ENCODE measurements around the gene ATG13.
A peak's percentile ranks its signal among the peaks of the same experiment; 100 is the strongest.
"Not testable (repeated sequence)": the region's sequence is repeated elsewhere in the genome, so short reads cannot be mapped to it uniquely, and the experiment has no call there.

The ATG13 gene

GRCh38 chr11:46649180-46649738 lies 31.9 kb downstream of the ATG13 start:
- peak; percentile 38 for DNase-seq

GRCh38 chr11:46655631-46656030 lies 38.3 kb downstream of the ATG13 start:
- no peak for DNase-seq

- DNase-seq: no peak
These were observed 39.8 kb downstream of the ATG13 start for GRCh38 chr11:46657186-46657585.

GRCh38 chr11:46658259-46658658 lies 40.9 kb downstream of the ATG13 start:
- DNase-seq: no peak

GRCh38 chr11:46659908-46660307 lies 42.6 kb downstream of the ATG13 start:
- DNase-seq: no peak

- DNase-seq: no peak
These were observed 44.5 kb downstream of the ATG13 start for GRCh38 chr11:46661836-46662235.

GRCh38 chr11:46662366-46662765 lies 45.0 kb downstream of the ATG13 start:
- DNase-seq: no peak

GRCh38 chr11:46663277-46663940 lies 46.1 kb downstream of the ATG13 start:
- no peak for DNase-seq

- no peak for DNase-seq
These were observed 47.3 kb downstream of the ATG13 start for GRCh38 chr11:46664612-46665011.

- no peak for DNase-seq
These were observed 48.0 kb downstream of the ATG13 start for GRCh38 chr11:46665356-46665755.

GRCh38 chr11:46666516-46666915 lies 49.2 kb downstream of the ATG13 start:
- DNase-seq: no peak

- no peak for DNase-seq
These were observed 49.7 kb downstream of the ATG13 start for GRCh38 chr11:46667043-46667481.

GRCh38 chr11:46668480-46669085 lies 51.2 kb downstream of the ATG13 start:
- DNase-seq: no peak

- no peak for DNase-seq
These were observed 52.4 kb downstream of the ATG13 start for GRCh38 chr11:46669711-46670139.

GRCh38 chr11:46670521-46670920 lies 53.2 kb downstream of the ATG13 start:
- not testable (repeated sequence) for DNase-seq

GRCh38 chr11:46671958-46672315 lies 54.6 kb downstream of the ATG13 start:
- no peak for DNase-seq

- DNase-seq: no peak
These were observed 55.1 kb downstream of the ATG13 start for GRCh38 chr11:46672381-46672839.

- DNase-seq: no peak
These were observed 56.5 kb downstream of the ATG13 start for GRCh38 chr11:46673713-46674462.

GRCh38 chr11:46674463-46675287 lies 57.3 kb downstream of the ATG13 start:
- DNase-seq: peak; percentile 10

GRCh38 chr11:46675288-46675851 lies 58.0 kb downstream of the ATG13 start:
- DNase-seq: no peak

- no peak for DNase-seq
These were observed 58.6 kb downstream of the ATG13 start for GRCh38 chr11:46675949-46676348.

- DNase-seq: no peak
These were observed 59.2 kb downstream of the ATG13 start for GRCh38 chr11:46676436-46677158.

Data from T1000 (cell line).